PC-3 (cell line): ENCODE results near the gene SPIB. TPM values are rescaled to one million over a fixed set of nuclear protein-coding genes. Genes with fewer than 3 reads are reported as not detected.

Experiments
- ATAC-seq: fragments of 200-7000 bp; cut with Tn5 transposase; 2 replicates; pipeline ENCODE4 v1.9.1; 2020; ENCODE audit warnings: mild to moderate bottlenecking, moderate library complexity
- BruUV-seq: library from RNA; stranded (reverse); fragments of 400-500 nt; replicated peaks from 2 replicates; lab custom pipeline; 2021; lab: Mats Ljungman, UMichigan
- CTCF ChIA-PET: fragments of 300-600 bp; sonication (Branson Sonifier 250); formaldehyde crosslinking; loops from one replicate; lab custom pipeline; 2022; ENCODE audit warnings: antibody characterized with exemption; lab: Charles Lee
- POLR2A ChIA-PET: fragments of 300-600 bp; sonication (Branson Sonifier 250); formaldehyde crosslinking; loops from one replicate; lab custom pipeline; 2022; ENCODE audit warnings: antibody characterized with exemption; ENCODE audit not compliant: unreplicated experiment; lab: Charles Lee
- DNase-seq: peaks from one replicate; pipeline ENCODE4 v3.0.0-alpha.2; 2015
- H2AFZ ChIP-seq: fragments of 300-600 bp; sonication (generic); 2 replicates; pipeline ENCODE4 v1.6.0; 2016; ENCODE audit warnings: antibody characterized with exemption, low read length
- H3F3A ChIP-seq: fragments of 300-600 bp; sonication (generic); one replicate; pipeline ENCODE4 v1.6.0; 2017; ENCODE audit warnings: antibody characterized with exemption, low read length, control low read depth, mild to moderate bottlenecking; ENCODE audit not compliant: unreplicated experiment
- H3K27ac ChIP-seq: fragments of 300-600 bp; sonication (generic); 2 replicates; pipeline ENCODE4 v1.5.1; 2016; ENCODE audit warnings: mild to moderate bottlenecking, low read length
- H3K27me3 ChIP-seq: fragments of 300-600 bp; sonication (generic); 2 replicates; pipeline ENCODE4 v1.6.1; 2016; ENCODE audit warnings: low read length, mixed read lengths
- H3K36me3 ChIP-seq: fragments of 300-600 bp; sonication (generic); 2 replicates; pipeline ENCODE4 v1.6.1; 2016; ENCODE audit warnings: low read depth, mixed run types, low read length, mixed read lengths
- H3K4me1 ChIP-seq: fragments of 300-600 bp; sonication (generic); 2 replicates; pipeline ENCODE4 v1.5.1; 2016; ENCODE audit warnings: low read length; ENCODE audit not compliant: insufficient read depth
- H3K4me2 ChIP-seq: fragments of 300-600 bp; sonication (generic); 2 replicates; pipeline ENCODE4 v1.6.0; 2016; ENCODE audit warnings: low read length
- H3K4me3 ChIP-seq: fragments of 300-600 bp; sonication (generic); 2 replicates; pipeline ENCODE4 v1.5.1; 2016; ENCODE audit warnings: mild to moderate bottlenecking, low read length, mixed read lengths
- H3K79me2 ChIP-seq: fragments of 300-600 bp; sonication (generic); 2 replicates; pipeline ENCODE4 v1.6.1; 2017; ENCODE audit warnings: low read length, mixed read lengths
- H3K9ac ChIP-seq: fragments of 300-600 bp; sonication (generic); 2 replicates; pipeline ENCODE4 v1.6.0; 2016; ENCODE audit warnings: mild to moderate bottlenecking, low read length
- H3K9me2 ChIP-seq: fragments of 300-600 bp; sonication (generic); replicated peaks from 2 replicates; pipeline ENCODE4 v1.6.1; 2016; ENCODE audit warnings: mixed run types, low read length, mixed read lengths
- H3K9me3 ChIP-seq: fragments of 300-600 bp; sonication (generic); 2 replicates; pipeline ENCODE4 v1.6.1; 2016; ENCODE audit warnings: low read length, mixed read lengths
- H4K20me1 ChIP-seq: fragments of 300-600 bp; sonication (generic); 2 replicates; pipeline ENCODE4 v1.6.1; 2016; ENCODE audit warnings: low read length, mixed read lengths
- CTCF ChIP-seq: fragments of 300-600 bp; sonication (generic); conservative IDR thresholded peaks from 2 replicates; pipeline ENCODE4 v1.5.1; 2017; ENCODE audit warnings: antibody characterized with exemption, low read depth, mild to moderate bottlenecking, low read length
- EZH2 ChIP-seq: fragments of 300-600 bp; sonication (generic); IDR thresholded peaks from one replicate; pipeline ENCODE4 v1.6.1; 2017; ENCODE audit warnings: antibody characterized with exemption, mild to moderate bottlenecking, low read length; ENCODE audit not compliant: unreplicated experiment
- EZH2phosphoT487 ChIP-seq: fragments of 300-600 bp; sonication (generic); IDR thresholded peaks from 2 replicates; pipeline ENCODE4 v1.6.1; 2018; ENCODE audit warnings: mild to moderate bottlenecking, antibody characterized with exemption, low read length, borderline replicate concordance
- intact Hi-C: fragments of 100-400 bp; cut with micrococcal nuclease; formaldehyde crosslinking; loops from 2 replicates; pipeline ENCODE4 v1.9.0; 2023
- total RNA-seq: library from RNA; depleted of rRNA; stranded (reverse); fragments of >200 nt; gene quantifications from 2 replicates; pipeline ENCODE4 v1.2.3, GENCODE V29; 2014

Gene SPIB
- total RNA-seq, 1 experiment from 2014 or later: not detected

- POLR2A ChIA-PET: no interaction called here
- H2AFZ ChIP-seq: no peak overlapping the region
- no peaks in the 10 kb centered on the region for H3F3A ChIP-seq
- no TSS peak for BruUV-seq
- H3K36me3 ChIP-seq: peaks cover 13% of the 10 kb centered on the region; the same call in 1 of the 2 replicates
- CTCF ChIA-PET: no interaction called here
- peaks cover 8% of the 10 kb centered on the region for H3K4me1 ChIP-seq
- H3K9me3 ChIP-seq: no peaks in the 10 kb centered on the region
- peaks cover 21% of the 10 kb centered on the region for H4K20me1 ChIP-seq
- no peak overlapping the region for H3K9ac ChIP-seq
- no peaks in the 10 kb centered on the region for H3K9me2 ChIP-seq
- H3K27ac ChIP-seq: no peak overlapping the region
- ATAC-seq (no peak), DNase-seq (no peak)
- H3K27me3 ChIP-seq: no peaks in the 10 kb centered on the region
- no peak overlapping the region for H3K4me3 ChIP-seq
- intact Hi-C loops: no loop called here
- TF ChIP-seq EZH2: no peak
- TF ChIP-seq CTCF: no peak
- no peak for TF ChIP-seq EZH2phosphoT487
- peaks cover 31% of the 10 kb centered on the region for H3K79me2 ChIP-seq
- no peak overlapping the region for H3K4me2 ChIP-seq
These were observed 57.0 kb downstream of the SPIB start for GRCh38 chr19:50475736-50476223.

DNA sequence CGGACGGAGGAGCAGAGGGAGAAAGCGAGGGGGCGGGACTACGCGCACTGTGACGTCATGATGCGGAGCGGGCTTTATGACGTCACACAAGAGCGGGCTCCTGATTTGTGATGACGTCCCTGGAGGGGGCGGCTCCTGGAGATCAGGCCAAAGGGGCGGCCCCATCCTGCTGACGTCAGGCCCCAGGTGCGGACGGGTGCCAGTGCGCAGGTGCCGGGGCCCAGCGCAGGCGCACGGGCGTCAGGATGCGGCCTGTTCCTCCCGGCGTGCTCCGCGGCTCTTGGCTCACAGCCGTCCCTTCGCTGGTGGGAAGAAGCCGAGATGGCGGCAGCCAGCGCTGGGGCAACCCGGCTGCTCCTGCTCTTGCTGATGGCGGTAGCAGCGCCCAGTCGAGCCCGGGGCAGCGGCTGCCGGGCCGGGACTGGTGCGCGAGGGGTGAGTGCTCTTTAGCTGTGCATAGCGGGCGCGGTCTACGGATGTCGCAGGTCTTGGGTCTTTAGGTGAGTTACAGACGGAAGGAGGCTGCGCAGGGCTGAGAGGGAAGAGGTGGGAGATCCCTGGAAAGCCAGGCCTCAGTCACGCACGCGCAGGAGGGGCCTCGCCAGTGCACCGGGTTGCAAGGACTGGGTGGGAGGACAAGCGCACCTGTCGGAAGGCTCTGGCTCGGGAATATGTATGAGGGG is 57.6 kb downstream of the SPIB start, which contains the start of the genes EMC10 and GARIN5A:
Gene EMC10 (plus strand): TSS at position 284 of the 683 bp plus-strand sequence. CDS start 38 bp downstream, at position 322.
Gene GARIN5A (minus strand): TSS at position 625 of the 683 bp plus-strand sequence. CDS start 460 bp downstream, at position 165.
- H3F3A ChIP-seq: no peaks in the 10 kb centered on the region
- CTCF ChIA-PET: no interaction called here

More for the DNA sequence above, 57.6 kb downstream of the SPIB start, which contains the start of the genes EMC10 and GARIN5A:
- peak within 1 kb of the TSS; percentile 77 for H3K27ac ChIP-seq
- ATAC-seq (peak; percentile 90), DNase-seq (peak; percentile 95)
- intact Hi-C loops: no loop called here
- TF ChIP-seq EZH2 (no peak), CTCF (no peak), EZH2phosphoT487 (no peak)
- H3K9ac ChIP-seq: peak within 1 kb of the TSS; percentile 90
- POLR2A ChIA-PET: no interaction called here
- BruUV-seq: TSS peak; percentile 43
- peak within 1 kb of the TSS; percentile 91 for H3K4me2 ChIP-seq
- H3K4me3 ChIP-seq: peak within 1 kb of the TSS; percentile 86
- no peaks in the 10 kb centered on the region for H3K9me2 ChIP-seq
- H3K27me3 ChIP-seq: no peaks in the 10 kb centered on the region
- peaks cover 19% of the 10 kb centered on the region; the same call in 1 of the 2 replicates for H3K36me3 ChIP-seq
- no peaks in the 10 kb centered on the region for H3K9me3 ChIP-seq
- peaks cover 8% of the 10 kb centered on the region for H3K4me1 ChIP-seq
- H2AFZ ChIP-seq: peak within 1 kb of the TSS; percentile 88
- H3K79me2 ChIP-seq: peaks cover 31% of the 10 kb centered on the region
- peaks cover 21% of the 10 kb centered on the region for H4K20me1 ChIP-seq
